Measurements from ENCODE around the gene CBR3.
"Not testable (repeated sequence)": the region's sequence is repeated elsewhere in the genome, so short reads cannot be mapped to it uniquely, and the experiment has no call there.

The CBR3 gene

GRCh38 chr21:36134803-36135390 lies at the start of gene CBR3:
CBR3 (plus strand) TSS chr21:36135079; CDS start chr21:36135193, 114 bp downstream.
- peak in 3 of 4 experiments; percentile 33 to 53 (median 45) for DNase-seq (ENCODE audit: low read depth in 4 of 4, low spot score in 1 of 4)

- no peak for DNase-seq (ENCODE audit: low read depth in 4 of 4, low spot score in 1 of 4)
Measured at GRCh38 chr21:36087362-36088138, 47.3 kb upstream of the CBR3 start.

GRCh38 chr21:36089946-36090345 lies 44.9 kb upstream of the CBR3 start:
- DNase-seq (ENCODE audit: low read depth in 4 of 4, low spot score in 1 of 4) = no peak

GRCh38 chr21:36092681-36093080 lies 42.2 kb upstream of the CBR3 start:
- DNase-seq (ENCODE audit: low read depth in 4 of 4, low spot score in 1 of 4) = no peak

GRCh38 chr21:36093512-36093911 lies 41.4 kb upstream of the CBR3 start:
- no peak for DNase-seq (ENCODE audit: low read depth in 4 of 4, low spot score in 1 of 4)

- no peak for DNase-seq (ENCODE audit: low read depth in 4 of 4, low spot score in 1 of 4)
Measured at GRCh38 chr21:36096398-36097290, 38.2 kb upstream of the CBR3 start.

- no peak for DNase-seq (ENCODE audit: low read depth in 4 of 4, low spot score in 1 of 4)
Measured at GRCh38 chr21:36097427-36098181, 37.3 kb upstream of the CBR3 start.

- DNase-seq (ENCODE audit: low read depth in 4 of 4, low spot score in 1 of 4) = no peak
Measured at GRCh38 chr21:36098182-36098532, 36.7 kb upstream of the CBR3 start.

- DNase-seq (ENCODE audit: low read depth in 4 of 4, low spot score in 1 of 4) = no peak
Measured at GRCh38 chr21:36099000-36099399, 35.9 kb upstream of the CBR3 start.

GRCh38 chr21:36099695-36100211 lies 35.1 kb upstream of the CBR3 start:
- not testable (repeated sequence) for DNase-seq (ENCODE audit: low read depth in 4 of 4, low spot score in 1 of 4)

GRCh38 chr21:36100971-36101641 lies 33.8 kb upstream of the CBR3 start:
- DNase-seq (ENCODE audit: low read depth in 4 of 4, low spot score in 1 of 4) = no peak

- DNase-seq (ENCODE audit: low read depth in 4 of 4, low spot score in 1 of 4) = no peak
Measured at GRCh38 chr21:36103434-36103833, 31.4 kb upstream of the CBR3 start.

GRCh38 chr21:36104317-36105300 lies 30.3 kb upstream of the CBR3 start:
- peak in 2 of 4 experiments; percentile 14 to 41 for DNase-seq (ENCODE audit: low read depth in 4 of 4, low spot score in 1 of 4)

GRCh38 chr21:36105327-36105842 lies 29.5 kb upstream of the CBR3 start:
- no peak for DNase-seq (ENCODE audit: low read depth in 4 of 4, low spot score in 1 of 4)

GRCh38 chr21:36109868-36110267 lies 25.0 kb upstream of the CBR3 start:
- no peak for DNase-seq (ENCODE audit: low read depth in 4 of 4, low spot score in 1 of 4)

GRCh38 chr21:36111238-36111637 lies 23.6 kb upstream of the CBR3 start:
- no peak for DNase-seq (ENCODE audit: low read depth in 4 of 4, low spot score in 1 of 4)

- DNase-seq (ENCODE audit: low read depth in 4 of 4, low spot score in 1 of 4) = peak in 2 of 4 experiments; percentile 21 to 32
Measured at GRCh38 chr21:36113647-36114428, 21.0 kb upstream of the CBR3 start.

- DNase-seq (ENCODE audit: low read depth in 4 of 4, low spot score in 1 of 4) = no peak
Measured at GRCh38 chr21:36115138-36115730, 19.6 kb upstream of the CBR3 start.
